ENCODE data around the gene ECM2.

ECM2 gene

DNA sequence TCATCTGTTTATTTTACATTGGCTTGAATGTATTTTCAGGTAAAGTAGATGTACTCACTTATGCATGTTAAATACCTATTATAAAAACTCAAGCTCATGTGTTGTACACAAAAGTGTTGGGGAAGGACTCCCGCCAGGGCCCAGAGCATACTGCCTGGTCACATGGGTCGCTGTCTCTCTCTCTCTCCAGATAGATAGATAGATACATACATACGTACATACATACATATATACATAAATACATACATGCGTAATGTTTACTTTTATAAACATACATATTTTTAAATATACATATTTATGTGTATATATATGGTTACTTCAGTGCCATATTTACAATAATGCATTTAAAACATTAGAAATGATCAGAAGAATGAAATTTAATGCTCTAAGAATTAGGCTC lies 78.2 kb downstream of the ECM2 start:
- no peak for DNase-seq

- no peak for DNase-seq
Observed at GRCh38 chr9:92455217-92455616, 80.6 kb downstream of the ECM2 start.

GRCh38 chr9:92446536-92446935 lies 89.3 kb downstream of the ECM2 start:
- DNase-seq: no peak

All from NCI-H1436 treated with DMSO at 0.1 percent for 48 hours (cell line).